SK-N-SH treated with all-trans-retinoic acid at 6 μM for 48 hours (cell line): ENCODE measurements around the gene AGAP1.

Source experiments
- ARNTL ChIP-seq: fragments of 450-650 bp; formaldehyde crosslinking; IDR thresholded peaks from 2 replicates; pipeline ENCODE4 v1.5.0; 2020; ENCODE audit warnings: low read depth, mild to moderate bottlenecking, moderate library complexity, borderline replicate concordance
- BACH2 ChIP-seq: fragments of 250-450 bp; sonication (Bioruptor Pico); IDR thresholded peaks from 2 replicates; pipeline ENCODE4 v1.9.0; 2021; ENCODE audit warnings: mild to moderate bottlenecking, borderline replicate concordance
- CSRNP3 ChIP-seq: fragments of 250-450 bp; sonication (Bioruptor Pico); IDR thresholded peaks from 2 replicates; pipeline ENCODE4 v1.5.1; 2021; ENCODE audit warnings: mild to moderate bottlenecking, moderate library complexity
- GLIS3 ChIP-seq: fragments of 250-450 bp; sonication (Bioruptor Pico); IDR thresholded peaks from 2 replicates; pipeline ENCODE4 v1.5.0; 2020; ENCODE audit warnings: mild to moderate bottlenecking, moderate library complexity
- ISL1 ChIP-seq: fragments of 250-450 bp; sonication (Bioruptor Pico); IDR thresholded peaks from 2 replicates; pipeline ENCODE4 v2.1.2; 2022; ENCODE audit warnings: mild to moderate bottlenecking, moderate library complexity
- OSR1 ChIP-seq: fragments of 250-450 bp; sonication (Bioruptor Pico); IDR thresholded peaks from 2 replicates; pipeline ENCODE4 v1.8.0; 2022; ENCODE audit warnings: moderate library complexity, mild to moderate bottlenecking, inconsistent platforms
- POU6F1 ChIP-seq: fragments of 250-450 bp; sonication (Bioruptor Pico); IDR thresholded peaks from 2 replicates; pipeline ENCODE4 v1.8.0; 2021; ENCODE audit warnings: low read depth, mild to moderate bottlenecking, moderate library complexity, borderline replicate concordance
- RARB ChIP-seq: fragments of 250-450 bp; sonication (Bioruptor Pico); IDR thresholded peaks from 2 replicates; pipeline ENCODE4 v1.8.0; 2021; ENCODE audit warnings: mild to moderate bottlenecking, moderate library complexity
- TCF4 ChIP-seq: fragments of 250-450 bp; sonication (Bioruptor Pico); IDR thresholded peaks from 2 replicates; pipeline ENCODE4 v1.8.0; 2021; ENCODE audit warnings: mild to moderate bottlenecking, moderate library complexity, borderline replicate concordance
- TOX ChIP-seq: fragments of 250-450 bp; sonication (Bioruptor Pico); IDR thresholded peaks from 2 replicates; pipeline ENCODE4 v1.8.0; 2021; ENCODE audit warnings: mild to moderate bottlenecking, moderate library complexity, borderline replicate concordance
- ZFP3 ChIP-seq: fragments of 250-450 bp; sonication (Bioruptor Pico); IDR thresholded peaks from 2 replicates; pipeline ENCODE4 v1.5.0; 2020; ENCODE audit warnings: mild to moderate bottlenecking, moderate library complexity
- ZNF565 ChIP-seq: fragments of 450-650 bp; formaldehyde crosslinking; conservative IDR thresholded peaks from 2 replicates; pipeline ENCODE4 v1.5.0; 2020; ENCODE audit warnings: low read depth, mild to moderate bottlenecking, moderate library complexity
- TF ChIP-seq, protein P1 (sequence below): fragments of 250-450 bp; sonication (Bioruptor Pico); IDR thresholded peaks from 2 replicates; pipeline ENCODE4 v1.8.0; 2020; ENCODE audit warnings: mild to moderate bottlenecking, moderate library complexity, borderline replicate concordance
- TF ChIP-seq, protein P2 (sequence below): fragments of 250-450 bp; sonication (Bioruptor Pico); IDR thresholded peaks from 2 replicates; pipeline ENCODE4 v1.5.0; 2020; ENCODE audit warnings: mild to moderate bottlenecking, moderate library complexity

- TF ChIP-seq POU6F1, result no peak
- TF ChIP-seq RARB (CRISPR knock-in tag), result no peak
- no peak for TF ChIP-seq GLIS3 (CRISPR knock-in tag)
- no peak for TF ChIP-seq OSR1 (CRISPR knock-in tag)
- TF ChIP-seq, protein P1, sequence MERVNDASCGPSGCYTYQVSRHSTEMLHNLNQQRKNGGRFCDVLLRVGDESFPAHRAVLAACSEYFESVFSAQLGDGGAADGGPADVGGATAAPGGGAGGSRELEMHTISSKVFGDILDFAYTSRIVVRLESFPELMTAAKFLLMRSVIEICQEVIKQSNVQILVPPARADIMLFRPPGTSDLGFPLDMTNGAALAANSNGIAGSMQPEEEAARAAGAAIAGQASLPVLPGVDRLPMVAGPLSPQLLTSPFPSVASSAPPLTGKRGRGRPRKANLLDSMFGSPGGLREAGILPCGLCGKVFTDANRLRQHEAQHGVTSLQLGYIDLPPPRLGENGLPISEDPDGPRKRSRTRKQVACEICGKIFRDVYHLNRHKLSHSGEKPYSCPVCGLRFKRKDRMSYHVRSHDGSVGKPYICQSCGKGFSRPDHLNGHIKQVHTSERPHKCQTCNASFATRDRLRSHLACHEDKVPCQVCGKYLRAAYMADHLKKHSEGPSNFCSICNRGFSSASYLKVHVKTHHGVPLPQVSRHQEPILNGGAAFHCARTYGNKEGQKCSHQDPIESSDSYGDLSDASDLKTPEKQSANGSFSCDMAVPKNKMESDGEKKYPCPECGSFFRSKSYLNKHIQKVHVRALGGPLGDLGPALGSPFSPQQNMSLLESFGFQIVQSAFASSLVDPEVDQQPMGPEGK, result no peak
- TF ChIP-seq ZFP3, result no peak
- TF ChIP-seq ISL1 (CRISPR knock-in tag), result no peak
- no peak for TF ChIP-seq ARNTL
- TF ChIP-seq TOX (CRISPR knock-in tag), result no peak
- TF ChIP-seq TCF4 (CRISPR knock-in tag), result no peak
- TF ChIP-seq BACH2 (CRISPR knock-in tag), result no peak
- no peak for TF ChIP-seq CSRNP3
- TF ChIP-seq, protein P2, sequence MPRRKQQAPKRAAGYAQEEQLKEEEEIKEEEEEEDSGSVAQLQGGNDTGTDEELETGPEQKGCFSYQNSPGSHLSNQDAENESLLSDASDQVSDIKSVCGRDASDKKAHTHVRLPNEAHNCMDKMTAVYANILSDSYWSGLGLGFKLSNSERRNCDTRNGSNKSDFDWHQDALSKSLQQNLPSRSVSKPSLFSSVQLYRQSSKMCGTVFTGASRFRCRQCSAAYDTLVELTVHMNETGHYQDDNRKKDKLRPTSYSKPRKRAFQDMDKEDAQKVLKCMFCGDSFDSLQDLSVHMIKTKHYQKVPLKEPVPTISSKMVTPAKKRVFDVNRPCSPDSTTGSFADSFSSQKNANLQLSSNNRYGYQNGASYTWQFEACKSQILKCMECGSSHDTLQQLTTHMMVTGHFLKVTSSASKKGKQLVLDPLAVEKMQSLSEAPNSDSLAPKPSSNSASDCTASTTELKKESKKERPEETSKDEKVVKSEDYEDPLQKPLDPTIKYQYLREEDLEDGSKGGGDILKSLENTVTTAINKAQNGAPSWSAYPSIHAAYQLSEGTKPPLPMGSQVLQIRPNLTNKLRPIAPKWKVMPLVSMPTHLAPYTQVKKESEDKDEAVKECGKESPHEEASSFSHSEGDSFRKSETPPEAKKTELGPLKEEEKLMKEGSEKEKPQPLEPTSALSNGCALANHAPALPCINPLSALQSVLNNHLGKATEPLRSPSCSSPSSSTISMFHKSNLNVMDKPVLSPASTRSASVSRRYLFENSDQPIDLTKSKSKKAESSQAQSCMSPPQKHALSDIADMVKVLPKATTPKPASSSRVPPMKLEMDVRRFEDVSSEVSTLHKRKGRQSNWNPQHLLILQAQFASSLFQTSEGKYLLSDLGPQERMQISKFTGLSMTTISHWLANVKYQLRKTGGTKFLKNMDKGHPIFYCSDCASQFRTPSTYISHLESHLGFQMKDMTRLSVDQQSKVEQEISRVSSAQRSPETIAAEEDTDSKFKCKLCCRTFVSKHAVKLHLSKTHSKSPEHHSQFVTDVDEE (CRISPR knock-in tag), result no peak
- TF ChIP-seq ZNF565 (CRISPR knock-in tag), result no peak
Measured at GRCh38 chr2:236054621-236055305, 560.9 kb downstream of the AGAP1 start.
